Activated B cell treated with CpG ODN at 0.5 μM for 24 hours (primary cell): ENCODE measurements around the gene SLAMF1. TPM values are rescaled to one million over a fixed set of nuclear protein-coding genes. Genes with fewer than 3 reads are reported as not detected.

ENCODE experiments used
- ATAC-seq: fragments of 200-7000 bp; cut with Tn5 transposase; one replicate; pipeline ENCODE4 v1.10.0; 2021; ENCODE audit warnings: low read depth, mild to moderate bottlenecking, moderate library complexity
- CTCF ChIA-PET: fragments of 350-600 bp; sonication (Branson Sonifier 250); formaldehyde crosslinking; loops from one replicate; lab custom pipeline; 2021; ENCODE audit warnings: antibody characterized with exemption; lab: Charles Lee
- POLR2A ChIA-PET: fragments of 350-600 bp; sonication (Branson Sonifier 250); formaldehyde crosslinking; loops from one replicate; lab custom pipeline; 2021; ENCODE audit warnings: antibody characterized with exemption; lab: Charles Lee
- DNase-seq: peaks from one replicate; pipeline ENCODE4 v3.0.0; 2022
- H3K27ac Mint-ChIP-seq: one replicate; pipeline ENCODE4 v1.8.0; 2020; ENCODE audit warnings: mixed read lengths
- H3K27me3 Mint-ChIP-seq: one replicate; pipeline ENCODE4 v1.8.0; 2021; ENCODE audit warnings: mixed read lengths
- H3K36me3 Mint-ChIP-seq: one replicate; pipeline ENCODE4 v1.8.0; 2021; ENCODE audit warnings: low read depth, mixed read lengths
- H3K4me1 Mint-ChIP-seq: one replicate; pipeline ENCODE4 v1.8.0; 2021; ENCODE audit warnings: mixed read lengths
- H3K4me3 Mint-ChIP-seq: one replicate; pipeline ENCODE4 v1.8.0; 2020; ENCODE audit warnings: mild to moderate bottlenecking, mixed read lengths
- H3K9me3 Mint-ChIP-seq: one replicate; pipeline ENCODE4 v1.8.0; 2020; ENCODE audit warnings: mixed read lengths
- CTCF ChIP-seq: fragments of 200-600 bp; IDR thresholded peaks from one replicate; pipeline ENCODE4 v1.8.0; 2022; ENCODE audit warnings: antibody characterized with exemption, mild to moderate bottlenecking
- intact Hi-C: fragments of 100-400 bp; cut with micrococcal nuclease; formaldehyde crosslinking; loops from one replicate; pipeline ENCODE4 v1.15.1; 2024
- total RNA-seq: library from RNA; stranded (reverse); gene quantifications from 2 replicates; pipeline ENCODE4 v1.2.3, GENCODE V29; 2022

The SLAMF1 gene
- total RNA-seq, 1 donor from 2014 or later: 91.7 TPM

DNA sequence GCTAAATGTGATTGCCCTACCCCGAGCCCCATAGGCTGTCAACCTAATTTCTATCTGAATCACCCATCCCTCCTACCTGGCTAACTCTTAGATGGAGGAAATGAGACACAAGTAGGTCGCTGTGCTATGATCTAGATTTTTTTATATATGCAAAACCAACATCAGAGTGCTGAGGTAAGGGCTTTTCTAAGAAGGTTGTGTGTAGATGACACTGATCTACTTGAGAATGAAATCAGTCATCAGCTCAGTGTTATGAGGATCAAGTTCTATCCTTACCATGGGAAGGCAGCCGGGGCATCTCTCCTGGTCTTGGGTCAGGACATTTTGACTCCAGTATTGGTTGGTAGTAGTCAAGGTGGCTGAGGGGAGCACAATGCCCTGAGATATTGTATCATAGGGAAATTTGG, 23.6 kb downstream of the SLAMF1 start:
- Mint-ChIP-seq H3K4me1 (peaks cover 92% of the 10 kb centered on the region), H3K9me3 (peaks cover 5% of the 10 kb centered on the region), H3K4me3 (peak overlapping the region; percentile 55), H3K27me3 (no peaks in the 10 kb centered on the region), H3K36me3 (peaks cover 82% of the 10 kb centered on the region), H3K27ac (peak overlapping the region; percentile 83)
- TF ChIP-seq CTCF: no peak
- intact Hi-C loops: loop anchor here (2.0 to 10.0 kb wide), 3 partner anchors 42 to 1608 kb away; no protein-coding TSS in a partner anchor
- CTCF ChIA-PET: interaction anchor here (1.0 to 6.8 kb wide), 3 partner anchors 51 to 195 kb away, joined by 3 to 60 read pairs (median 5); no protein-coding TSS in a partner anchor
- ATAC-seq (peak; percentile 54), DNase-seq (no peak)
- POLR2A ChIA-PET: interaction anchor here (0.9 to 10.1 kb wide), 3 partner anchors 19 to 51 kb away, joined by 3 to 60 read pairs (median 15); partner anchors contain the start of gene SLAMF1

- CTCF ChIA-PET: interaction anchor here (0.8 to 6.8 kb wide), 5 partner anchors 14 to 194 kb away, joined by 3 to 60 read pairs (median 5); no protein-coding TSS in a partner anchor
- no peaks in the 10 kb centered on the region for H3K27me3 Mint-ChIP-seq
- H3K4me3 Mint-ChIP-seq: peak overlapping the region; percentile 55
- peak overlapping the region; percentile 83 for H3K27ac Mint-ChIP-seq
- H3K9me3 Mint-ChIP-seq: peaks cover 5% of the 10 kb centered on the region
- TF ChIP-seq CTCF: no peak
- H3K4me1 Mint-ChIP-seq: peaks cover 89% of the 10 kb centered on the region
- DNase-seq (no peak), ATAC-seq (no peak)
- intact Hi-C loops: loop anchor here (2.0 to 10.0 kb wide), 3 partner anchors 42 to 1608 kb away; no protein-coding TSS in a partner anchor
- H3K36me3 Mint-ChIP-seq: peaks cover 82% of the 10 kb centered on the region
- POLR2A ChIA-PET: interaction anchor here (0.8 to 10.1 kb wide), 6 partner anchors 19 to 51 kb away, joined by 3 to 60 read pairs (median 4); partner anchors contain the start of gene SLAMF1
Observed at GRCh38 chr1:160622501-160623226, 24.2 kb downstream of the SLAMF1 start.

DNA sequence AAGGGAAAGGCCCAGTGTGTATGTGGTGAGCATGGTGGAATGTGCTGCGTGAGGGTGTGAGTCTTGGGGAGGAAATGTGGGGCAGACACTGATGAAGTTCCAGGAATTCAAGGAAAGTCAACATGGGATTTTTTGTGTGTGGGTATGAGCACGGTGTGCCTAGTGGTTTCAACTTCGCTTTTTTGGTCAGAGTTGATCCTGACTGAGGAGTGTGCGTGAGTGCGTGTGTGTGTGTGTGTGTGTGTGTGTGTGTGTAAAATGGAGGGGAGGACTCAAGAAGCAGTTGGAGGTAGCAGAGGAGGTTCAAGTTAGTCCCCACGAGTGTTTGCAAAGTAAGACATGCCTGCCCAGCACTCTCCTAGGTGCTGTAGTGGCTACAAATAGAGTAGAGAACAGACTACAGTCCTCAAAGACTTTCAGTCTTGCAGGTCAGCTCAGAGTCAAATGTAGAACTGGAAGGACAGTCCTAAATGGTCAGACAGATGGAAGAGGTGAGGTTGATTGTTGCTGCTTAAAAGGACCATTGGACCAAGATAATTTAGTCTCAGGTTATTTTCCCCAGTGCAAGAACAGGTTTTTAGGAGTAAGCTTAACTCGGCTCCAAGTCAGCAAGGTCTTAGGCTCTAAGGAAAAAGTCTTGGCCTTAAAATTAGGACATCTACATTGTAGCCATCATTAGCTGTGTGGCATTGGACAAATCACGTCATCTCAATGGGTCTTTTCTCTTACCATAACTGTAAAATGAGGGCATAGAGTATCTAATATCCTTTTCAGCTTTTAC, 25.0 kb downstream of the SLAMF1 start:
- intact Hi-C loops: loop anchor here (2.0 to 10.0 kb wide), 3 partner anchors 43 to 1607 kb away; no protein-coding TSS in a partner anchor
- no peak for DNase-seq

GRCh38 chr1:160620942-160621632, 25.8 kb downstream of the SLAMF1 start:
- peaks cover 85% of the 10 kb centered on the region for H3K36me3 Mint-ChIP-seq
- H3K4me3 Mint-ChIP-seq: peak overlapping the region; percentile 69
- intact Hi-C loops: loop anchor here (5.0 to 10.0 kb wide), 2 partner anchors 146 to 1606 kb away; no protein-coding TSS in a partner anchor
- ChIA-PET CTCF (interaction anchor here (1.0 to 6.8 kb wide), 5 partner anchors 10 to 61 kb away, joined by 3 to 60 read pairs (median 3); no protein-coding TSS in a partner anchor), POLR2A (interaction anchor here (0.7 to 10.1 kb wide), 8 partner anchors 21 to 169 kb away, joined by 3 to 60 read pairs (median 7); partner anchors contain the start of gene SLAMF1)
- H3K27me3 Mint-ChIP-seq: no peaks in the 10 kb centered on the region
- DNase-seq (no peak), ATAC-seq (peak; percentile 38)
- peak overlapping the region; percentile 87 for H3K27ac Mint-ChIP-seq
- no peak for TF ChIP-seq CTCF
- H3K4me1 Mint-ChIP-seq: peaks cover 76% of the 10 kb centered on the region
- H3K9me3 Mint-ChIP-seq: peaks cover 5% of the 10 kb centered on the region

More for the DNA sequence above, 25.0 kb downstream of the SLAMF1 start:
- H3K27ac Mint-ChIP-seq: peak overlapping the region; percentile 87
- ChIA-PET POLR2A (interaction anchor here (0.7 to 10.1 kb wide), 7 partner anchors 24 to 154 kb away, joined by 3 to 60 read pairs (median 9); partner anchors contain the start of gene SLAMF1), CTCF (interaction anchor here (0.8 to 6.8 kb wide), 4 partner anchors 14 to 193 kb away, joined by 3 to 60 read pairs (median 4); no protein-coding TSS in a partner anchor)
- peaks cover 5% of the 10 kb centered on the region for H3K9me3 Mint-ChIP-seq
- H3K36me3 Mint-ChIP-seq: peaks cover 83% of the 10 kb centered on the region
- no peaks in the 10 kb centered on the region for H3K27me3 Mint-ChIP-seq
- H3K4me1 Mint-ChIP-seq: peaks cover 83% of the 10 kb centered on the region
- ATAC-seq: peak; percentile 2
- TF ChIP-seq CTCF: no peak
- H3K4me3 Mint-ChIP-seq: peak overlapping the region; percentile 69
